COLO668 (cell line): Measurements from ENCODE around the gene AHNAK2.

Experiments
- DNase-seq: peaks from one replicate; lab custom pipeline; 2025; ENCODE audit not compliant: unreplicated experiment; lab: John Stamatoyannopoulos, UW

The AHNAK2 gene

DNA sequence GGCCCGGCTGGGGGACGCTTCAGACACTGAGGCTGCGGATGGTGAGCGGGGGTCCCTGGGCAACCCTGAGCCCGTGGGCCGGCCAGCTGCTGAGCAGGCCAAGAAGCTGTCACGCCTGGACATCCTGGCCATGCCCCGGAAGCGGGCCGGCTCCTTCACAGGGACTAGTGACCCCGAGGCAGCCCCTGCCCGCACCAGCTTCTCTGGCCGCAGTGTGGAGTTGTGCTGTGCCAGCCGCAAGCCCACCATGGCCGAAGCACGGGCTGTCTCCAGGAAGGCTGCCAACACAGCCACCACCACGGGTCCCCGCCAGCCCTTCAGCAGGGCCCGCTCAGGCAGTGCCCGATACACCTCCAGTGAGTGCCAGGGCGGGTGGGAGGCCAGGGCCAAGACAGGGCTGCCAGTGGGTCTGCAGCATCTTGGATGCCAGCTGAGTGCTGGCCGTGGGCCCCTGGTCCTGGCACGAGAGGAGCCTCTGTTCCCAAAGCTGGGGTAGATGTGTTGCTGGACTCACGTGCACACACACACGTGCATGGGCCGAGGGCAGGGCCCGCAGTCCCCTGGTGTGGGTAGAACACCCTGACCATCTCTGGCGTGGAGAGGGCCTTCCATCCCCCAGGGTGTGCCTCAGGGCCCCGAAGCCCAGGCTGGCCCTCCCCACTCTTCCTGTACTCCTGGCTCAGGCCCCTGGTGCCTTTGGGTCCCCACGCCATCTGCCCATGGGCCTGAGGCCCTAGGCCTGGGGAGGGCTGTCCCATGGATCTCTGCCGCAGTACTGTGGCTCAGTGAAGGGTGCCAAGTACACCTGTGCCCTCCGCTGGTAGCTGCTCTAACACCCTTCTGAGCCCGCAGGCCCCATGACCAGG is 90.3 kb downstream of the AHNAK2 start:
- DNase-seq, result no peak
